IgD-negative memory B cell (primary cell): Measurements from ENCODE around the gene MRPL23. TPM values are rescaled to one million over a fixed set of nuclear protein-coding genes. Genes with fewer than 3 reads are reported as not detected.

ENCODE experiments used
- H3K27ac Mint-ChIP-seq, 3 donors: one replicate each; pipeline ENCODE4 v1.8.0; 2020 to 2022; ENCODE audit warnings: mild to moderate bottlenecking in 3 of 3, mixed read lengths in 3 of 3, moderate library complexity in 1 of 3
- H3K27me3 Mint-ChIP-seq: one replicate; pipeline ENCODE4 v1.8.0; 2021; ENCODE audit warnings: mixed read lengths
- H3K36me3 Mint-ChIP-seq: one replicate; pipeline ENCODE4 v1.8.0; 2020; ENCODE audit warnings: mild to moderate bottlenecking, mixed read lengths
- H3K4me1 Mint-ChIP-seq, 3 donors: one replicate each; pipeline ENCODE4 v1.8.0; 2020 to 2022; ENCODE audit warnings: mixed read lengths in 3 of 3, mild to moderate bottlenecking in 1 of 3
- H3K4me3 Mint-ChIP-seq, 4 donors: one replicate each; pipeline ENCODE4 v1.8.0; 2020 to 2022; ENCODE audit warnings: mild to moderate bottlenecking in 4 of 4, mixed read lengths in 4 of 4, moderate library complexity in 3 of 4
- H3K9me3 Mint-ChIP-seq, 3 donors: one replicate each; pipeline ENCODE4 v1.8.0; 2020 to 2021; ENCODE audit warnings: mixed read lengths in 3 of 3, mild to moderate bottlenecking in 1 of 3
- polyA plus RNA-seq: library from polyadenylated mRNA; unstranded; fragments of 300-500 nt; fragmentation: Illumina TruSeq; gene quantifications from one replicate; pipeline ENCODE4 v1.2.3, GENCODE V29; 2021

The MRPL23 gene
- polyA plus RNA-seq, 1 donor from 2014 or later = 36.2 TPM

GRCh38 chr11:1979607-1980006 lies 32.5 kb downstream of the MRPL23 start:
- no peaks in the 10 kb centered on the region for H3K9me3 Mint-ChIP-seq
- no peak overlapping the region for H3K4me3 Mint-ChIP-seq
- no peaks in the 10 kb centered on the region for H3K36me3 Mint-ChIP-seq
- H3K27ac Mint-ChIP-seq = no peak overlapping the region
- H3K27me3 Mint-ChIP-seq = no peaks in the 10 kb centered on the region
- H3K4me1 Mint-ChIP-seq = no peaks in the 10 kb centered on the region

- no peaks in the 10 kb centered on the region for H3K4me1 Mint-ChIP-seq
- no peak overlapping the region for H3K4me3 Mint-ChIP-seq
- no peaks in the 10 kb centered on the region for H3K27me3 Mint-ChIP-seq
- no peaks in the 10 kb centered on the region for H3K36me3 Mint-ChIP-seq
- H3K9me3 Mint-ChIP-seq = no peaks in the 10 kb centered on the region
- no peak overlapping the region for H3K27ac Mint-ChIP-seq
These were observed 35.9 kb downstream of the MRPL23 start for GRCh38 chr11:1982873-1983600.

GRCh38 chr11:1983601-1983961 lies 36.4 kb downstream of the MRPL23 start:
- Mint-ChIP-seq H3K4me3 (no peak overlapping the region), H3K27ac (no peak overlapping the region), H3K36me3 (no peaks in the 10 kb centered on the region)

GRCh38 chr11:1987024-1987423 lies 39.9 kb downstream of the MRPL23 start:
- no peak overlapping the region for H3K4me3 Mint-ChIP-seq
- no peaks in the 10 kb centered on the region for H3K4me1 Mint-ChIP-seq
- no peaks in the 10 kb centered on the region for H3K36me3 Mint-ChIP-seq
- no peaks in the 10 kb centered on the region for H3K27me3 Mint-ChIP-seq
- H3K9me3 Mint-ChIP-seq = no peaks in the 10 kb centered on the region
- H3K27ac Mint-ChIP-seq = no peak overlapping the region

More at GRCh38 chr11:1983601-1983961, 36.4 kb downstream of the MRPL23 start:
- H3K4me1 Mint-ChIP-seq = no peaks in the 10 kb centered on the region
- H3K27me3 Mint-ChIP-seq = no peaks in the 10 kb centered on the region
- H3K9me3 Mint-ChIP-seq = no peaks in the 10 kb centered on the region

GRCh38 chr11:1988174-1988573 lies 41.0 kb downstream of the MRPL23 start:
- no peaks in the 10 kb centered on the region for H3K36me3 Mint-ChIP-seq
- no peaks in the 10 kb centered on the region for H3K27me3 Mint-ChIP-seq
- H3K9me3 Mint-ChIP-seq = no peaks in the 10 kb centered on the region
- no peaks in the 10 kb centered on the region for H3K4me1 Mint-ChIP-seq
- no peak overlapping the region for H3K27ac Mint-ChIP-seq
- H3K4me3 Mint-ChIP-seq = no peak overlapping the region

GRCh38 chr11:1988667-1989317 lies 41.7 kb downstream of the MRPL23 start:
- Mint-ChIP-seq H3K27ac (no peak overlapping the region), H3K9me3 (no peaks in the 10 kb centered on the region), H3K27me3 (no peaks in the 10 kb centered on the region), H3K36me3 (no peaks in the 10 kb centered on the region), H3K4me3 (no peak overlapping the region), H3K4me1 (no peaks in the 10 kb centered on the region)

- Mint-ChIP-seq H3K9me3 (no peaks in the 10 kb centered on the region), H3K4me3 (no peak overlapping the region), H3K36me3 (no peaks in the 10 kb centered on the region), H3K27ac (no peak overlapping the region), H3K4me1 (no peaks in the 10 kb centered on the region), H3K27me3 (no peaks in the 10 kb centered on the region)
These were observed 42.8 kb downstream of the MRPL23 start for GRCh38 chr11:1989953-1990352.

GRCh38 chr11:1990872-1991578 lies 43.9 kb downstream of the MRPL23 start:
- Mint-ChIP-seq H3K36me3 (no peaks in the 10 kb centered on the region), H3K27ac (no peak overlapping the region), H3K4me3 (no peak overlapping the region), H3K4me1 (no peaks in the 10 kb centered on the region), H3K27me3 (no peaks in the 10 kb centered on the region), H3K9me3 (no peaks in the 10 kb centered on the region)

- Mint-ChIP-seq H3K9me3 (no peaks in the 10 kb centered on the region), H3K4me3 (no peak overlapping the region), H3K27ac (no peak overlapping the region), H3K4me1 (no peaks in the 10 kb centered on the region), H3K36me3 (no peaks in the 10 kb centered on the region), H3K27me3 (no peaks in the 10 kb centered on the region)
These were observed 45.0 kb downstream of the MRPL23 start for GRCh38 chr11:1992111-1992510.

GRCh38 chr11:1994121-1994520 lies 47.0 kb downstream of the MRPL23 start:
- no peak overlapping the region for H3K4me3 Mint-ChIP-seq
- no peaks in the 10 kb centered on the region for H3K36me3 Mint-ChIP-seq
- no peak overlapping the region for H3K27ac Mint-ChIP-seq
- no peaks in the 10 kb centered on the region for H3K4me1 Mint-ChIP-seq
- no peaks in the 10 kb centered on the region for H3K9me3 Mint-ChIP-seq
- H3K27me3 Mint-ChIP-seq = no peaks in the 10 kb centered on the region

- Mint-ChIP-seq H3K4me3 (no peak within 1 kb of the TSS), H3K4me1 (no peaks in the 10 kb centered on the region), H3K9me3 (no peaks in the 10 kb centered on the region), H3K36me3 (no peaks in the 10 kb centered on the region), H3K27me3 (no peaks in the 10 kb centered on the region), H3K27ac (no peak within 1 kb of the TSS)
These were observed 50.6 kb downstream of the MRPL23 start, which contains the start of gene H19 for GRCh38 chr11:1997755-1998154. Gene H19, minus strand, starts transcription at chr11:1997842.

GRCh38 chr11:1998290-1998689 lies 51.2 kb downstream of the MRPL23 start:
- no peak overlapping the region for H3K4me3 Mint-ChIP-seq
- no peak overlapping the region for H3K27ac Mint-ChIP-seq
- no peaks in the 10 kb centered on the region for H3K4me1 Mint-ChIP-seq
- H3K9me3 Mint-ChIP-seq = no peaks in the 10 kb centered on the region
- no peaks in the 10 kb centered on the region for H3K36me3 Mint-ChIP-seq
- no peaks in the 10 kb centered on the region for H3K27me3 Mint-ChIP-seq

GRCh38 chr11:1998861-1999260 lies 51.7 kb downstream of the MRPL23 start:
- Mint-ChIP-seq H3K27ac (no peak overlapping the region), H3K9me3 (no peaks in the 10 kb centered on the region)

GRCh38 chr11:2002042-2002776 lies 55.1 kb downstream of the MRPL23 start:
- H3K27me3 Mint-ChIP-seq = no peaks in the 10 kb centered on the region
- no peaks in the 10 kb centered on the region for H3K9me3 Mint-ChIP-seq
- no peak overlapping the region for H3K4me3 Mint-ChIP-seq
- no peaks in the 10 kb centered on the region for H3K4me1 Mint-ChIP-seq
- no peak overlapping the region for H3K27ac Mint-ChIP-seq
- H3K36me3 Mint-ChIP-seq = no peaks in the 10 kb centered on the region

More at GRCh38 chr11:1998861-1999260, 51.7 kb downstream of the MRPL23 start:
- H3K4me3 Mint-ChIP-seq = no peak overlapping the region
- H3K27me3 Mint-ChIP-seq = no peaks in the 10 kb centered on the region
- no peaks in the 10 kb centered on the region for H3K4me1 Mint-ChIP-seq
- H3K36me3 Mint-ChIP-seq = no peaks in the 10 kb centered on the region

- H3K4me3 Mint-ChIP-seq = no peak overlapping the region
- no peaks in the 10 kb centered on the region for H3K9me3 Mint-ChIP-seq
- no peak overlapping the region for H3K27ac Mint-ChIP-seq
- H3K27me3 Mint-ChIP-seq = no peaks in the 10 kb centered on the region
- H3K4me1 Mint-ChIP-seq = no peaks in the 10 kb centered on the region
- no peaks in the 10 kb centered on the region for H3K36me3 Mint-ChIP-seq
These were observed 55.7 kb downstream of the MRPL23 start for GRCh38 chr11:2002807-2003206.
